ENCODE measurements around the gene VSIR.

GRCh38 chr10:71799608-71800453 is 26.5 kb upstream of the VSIR start:
- TF ChIP-seq CTCF (IDR thresholded peaks at IDR 0.05) (no peak), POLR2A (IDR thresholded peaks at IDR 0.05) (no peak)

Data from right lobe of liver (tissue), 4 donors.